ENCODE measurements around the gene TCOF1.

The TCOF1 gene

GRCh38 chr5:150394131-150394530, 36.6 kb downstream of the TCOF1 start:
- no peak for DNase-seq

GRCh38 chr5:150394912-150395687, 37.6 kb downstream of the TCOF1 start:
- no peak for DNase-seq

GRCh38 chr5:150395688-150395975, 38.1 kb downstream of the TCOF1 start:
- no peak for DNase-seq

- DNase-seq: no peak
Measured at GRCh38 chr5:150396267-150396666, 38.8 kb downstream of the TCOF1 start.

- no peak for DNase-seq
Measured at GRCh38 chr5:150397146-150397781, 39.8 kb downstream of the TCOF1 start.

GRCh38 chr5:150397782-150398721, 40.6 kb downstream of the TCOF1 start:
- no peak for DNase-seq

GRCh38 chr5:150398722-150399523, 41.4 kb downstream of the TCOF1 start:
- DNase-seq: no peak

GRCh38 chr5:150399524-150400211, 42.2 kb downstream of the TCOF1 start:
- no peak for DNase-seq

- no peak for DNase-seq
Measured at GRCh38 chr5:150400316-150401075, 43.0 kb downstream of the TCOF1 start.

GRCh38 chr5:150401076-150401375, 43.5 kb downstream of the TCOF1 start:
- DNase-seq: no peak

- DNase-seq: no peak
Measured at GRCh38 chr5:150401376-150402228, 44.1 kb downstream of the TCOF1 start.

GRCh38 chr5:150402229-150402773, 44.8 kb downstream of the TCOF1 start:
- DNase-seq: no peak

GRCh38 chr5:150402901-150403342, 45.4 kb downstream of the TCOF1 start:
- no peak for DNase-seq

- no peak for DNase-seq
Measured at GRCh38 chr5:150404121-150404520, 46.6 kb downstream of the TCOF1 start.

GRCh38 chr5:150404535-150404934, 47.0 kb downstream of the TCOF1 start:
- DNase-seq: no peak

GRCh38 chr5:150404941-150405816, 47.7 kb downstream of the TCOF1 start:
- no peak for DNase-seq

- DNase-seq: no peak
Measured at GRCh38 chr5:150406103-150406722, 48.7 kb downstream of the TCOF1 start.

- no peak for DNase-seq
Measured at GRCh38 chr5:150406723-150407095, 49.2 kb downstream of the TCOF1 start.
